Astrocyte of the cerebellum (primary cell): ENCODE results near the gene MAPKAP1.

ENCODE experiments used
- DNase-seq: peaks from one replicate; pipeline ENCODE4 v3.0.0-alpha.2; 2011; ENCODE audit warnings: low read depth
- H3K4me3 ChIP-seq: 2 replicates; pipeline ENCODE4 v1.5.1; 2011; ENCODE audit warnings: mild to moderate bottlenecking, low read depth, low read length, moderate library complexity
- in situ Hi-C: cut with HindIII; loops from 2 replicates; pipeline ENCODE4 v1.10.0; 2017; ENCODE audit warnings: low sequenced_read_pairs
- TF ChIP-seq, protein P1 (sequence below): IDR thresholded peaks from 2 replicates; pipeline ENCODE4 v1.5.1; 2012; ENCODE audit warnings: low read length, low read depth, moderate library complexity, mild to moderate bottlenecking; ENCODE audit errors: missing control alignments

Gene MAPKAP1

DNA sequence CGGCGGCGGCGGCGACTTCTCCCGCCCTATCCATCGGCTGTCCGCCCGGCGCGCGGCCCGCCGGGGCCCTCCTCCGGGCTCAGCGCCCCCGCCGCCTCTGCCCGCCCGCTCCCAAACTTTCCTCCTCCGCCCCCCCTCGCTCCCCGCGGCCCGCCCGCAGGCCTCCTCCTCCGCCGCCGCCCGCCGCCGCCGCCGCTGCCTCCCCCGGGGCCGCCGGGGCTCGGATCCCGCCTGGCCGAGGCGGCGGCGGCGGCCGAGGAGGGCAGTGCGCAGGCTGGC lies 39.7 kb upstream of the MAPKAP1 start:
- peak overlapping the region; percentile 88 for H3K4me3 ChIP-seq
- in situ Hi-C loops = no loop called here

DNA sequence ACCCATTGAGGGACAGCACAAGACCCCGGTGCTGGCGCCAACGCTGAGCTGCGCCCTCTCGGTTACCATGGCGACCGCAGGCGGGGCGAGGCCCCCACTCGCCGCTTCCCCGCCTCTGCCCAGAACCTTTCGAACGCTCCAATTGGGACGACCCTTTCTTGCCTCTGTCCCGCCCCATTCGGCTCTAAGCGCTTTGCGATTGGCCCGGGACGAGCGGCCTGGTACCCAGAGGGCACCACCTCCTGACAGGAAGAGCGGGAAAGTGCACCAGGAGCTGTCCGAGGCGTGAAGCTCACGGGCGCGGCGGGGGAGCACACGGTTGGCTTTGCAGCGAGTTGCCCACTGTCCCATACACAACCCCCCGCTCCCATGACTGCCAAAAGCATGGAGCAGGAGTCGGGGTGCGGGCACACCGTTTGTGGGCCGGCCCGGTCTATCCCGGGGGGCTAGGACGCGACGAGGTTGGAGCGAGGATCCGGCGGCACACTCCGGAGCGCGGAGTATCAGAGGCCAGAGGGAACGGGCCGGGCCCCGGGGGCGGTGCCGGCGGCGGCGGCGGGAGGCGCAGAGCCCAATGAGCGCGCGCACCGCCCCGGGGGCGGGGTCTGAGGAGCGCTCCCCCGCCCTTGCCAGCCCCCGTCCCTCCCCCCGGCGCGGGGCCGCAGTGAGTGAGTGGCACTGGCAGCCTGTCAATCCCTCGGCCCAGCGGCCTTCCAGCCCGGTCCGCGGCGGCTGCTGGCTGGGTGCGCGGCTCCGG lies 39.2 kb upstream of the MAPKAP1 start:
- peak; percentile 61 for DNase-seq
- peak overlapping the region; percentile 88 for H3K4me3 ChIP-seq
- in situ Hi-C loops = no loop called here
- TF ChIP-seq, protein P1, sequence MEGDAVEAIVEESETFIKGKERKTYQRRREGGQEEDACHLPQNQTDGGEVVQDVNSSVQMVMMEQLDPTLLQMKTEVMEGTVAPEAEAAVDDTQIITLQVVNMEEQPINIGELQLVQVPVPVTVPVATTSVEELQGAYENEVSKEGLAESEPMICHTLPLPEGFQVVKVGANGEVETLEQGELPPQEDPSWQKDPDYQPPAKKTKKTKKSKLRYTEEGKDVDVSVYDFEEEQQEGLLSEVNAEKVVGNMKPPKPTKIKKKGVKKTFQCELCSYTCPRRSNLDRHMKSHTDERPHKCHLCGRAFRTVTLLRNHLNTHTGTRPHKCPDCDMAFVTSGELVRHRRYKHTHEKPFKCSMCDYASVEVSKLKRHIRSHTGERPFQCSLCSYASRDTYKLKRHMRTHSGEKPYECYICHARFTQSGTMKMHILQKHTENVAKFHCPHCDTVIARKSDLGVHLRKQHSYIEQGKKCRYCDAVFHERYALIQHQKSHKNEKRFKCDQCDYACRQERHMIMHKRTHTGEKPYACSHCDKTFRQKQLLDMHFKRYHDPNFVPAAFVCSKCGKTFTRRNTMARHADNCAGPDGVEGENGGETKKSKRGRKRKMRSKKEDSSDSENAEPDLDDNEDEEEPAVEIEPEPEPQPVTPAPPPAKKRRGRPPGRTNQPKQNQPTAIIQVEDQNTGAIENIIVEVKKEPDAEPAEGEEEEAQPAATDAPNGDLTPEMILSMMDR = no peak

More for the DNA sequence above, 39.7 kb upstream of the MAPKAP1 start:
- DNase-seq = no peak
- TF ChIP-seq, protein P1 = no peak

DNA sequence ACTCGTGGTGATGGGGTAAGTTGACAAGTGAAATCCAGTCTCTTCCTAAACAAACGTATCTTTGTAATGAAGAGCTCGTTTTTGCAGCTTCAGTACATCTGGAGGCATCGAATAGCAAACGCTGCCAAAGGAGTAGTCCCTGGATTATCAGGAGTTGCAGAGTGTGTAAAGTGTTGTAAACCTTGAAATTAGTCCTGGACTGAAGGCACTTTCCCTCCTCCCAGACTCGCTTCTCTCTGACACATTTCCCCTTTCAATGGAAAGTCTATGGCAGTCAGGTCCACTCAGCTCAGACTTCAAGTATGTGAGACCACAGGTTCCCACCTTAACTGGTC lies 38.6 kb upstream of the MAPKAP1 start:
- in situ Hi-C loops = no loop called here
- H3K4me3 ChIP-seq = peak overlapping the region; percentile 88
- TF ChIP-seq, protein P1 = no peak
- DNase-seq = no peak

DNA sequence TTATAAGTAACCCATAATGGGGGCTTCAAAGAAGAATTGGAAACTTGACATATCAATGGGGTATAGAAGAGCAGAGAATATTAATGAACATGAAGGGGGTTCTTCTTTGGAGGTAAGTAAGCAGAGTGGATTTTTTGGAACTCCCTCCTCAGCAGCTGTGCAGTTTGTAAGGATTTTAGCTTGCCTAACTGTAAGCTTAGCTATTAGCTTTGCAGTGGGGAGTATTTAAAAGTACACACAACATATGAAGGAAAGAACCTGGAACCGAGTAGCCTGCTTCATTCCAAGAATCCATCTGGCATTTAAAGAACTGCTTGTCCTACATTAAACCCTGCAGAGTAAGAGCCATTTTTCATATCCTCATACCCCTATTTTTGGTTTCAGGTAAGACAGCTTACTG lies 38.0 kb upstream of the MAPKAP1 start:
- TF ChIP-seq, protein P1 = no peak
- no peak for DNase-seq
- in situ Hi-C loops = no loop called here
- H3K4me3 ChIP-seq = peak overlapping the region; percentile 88

DNA sequence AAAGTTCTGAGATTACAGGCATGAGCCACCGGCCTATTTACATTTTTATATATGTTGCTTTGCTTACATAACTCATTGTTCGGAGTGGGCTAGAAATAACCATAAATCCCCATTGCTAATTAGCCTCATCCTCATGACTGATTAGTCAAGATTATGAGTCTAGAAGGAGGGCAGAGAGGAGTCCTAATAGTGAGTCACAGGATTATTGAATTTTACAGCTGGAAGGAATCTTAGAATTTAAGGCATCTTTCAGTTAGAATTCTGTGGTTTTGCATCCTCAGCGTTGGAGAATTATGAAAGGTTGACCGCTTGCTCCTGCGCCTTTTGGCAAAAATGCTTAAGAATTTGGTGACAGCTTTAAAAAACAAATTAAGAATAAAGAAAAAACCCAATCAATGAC lies 37.6 kb upstream of the MAPKAP1 start:
- TF ChIP-seq, protein P1 = no peak
- in situ Hi-C loops = no loop called here
- H3K4me3 ChIP-seq = no peak overlapping the region
- peak; percentile 84 for DNase-seq

DNA sequence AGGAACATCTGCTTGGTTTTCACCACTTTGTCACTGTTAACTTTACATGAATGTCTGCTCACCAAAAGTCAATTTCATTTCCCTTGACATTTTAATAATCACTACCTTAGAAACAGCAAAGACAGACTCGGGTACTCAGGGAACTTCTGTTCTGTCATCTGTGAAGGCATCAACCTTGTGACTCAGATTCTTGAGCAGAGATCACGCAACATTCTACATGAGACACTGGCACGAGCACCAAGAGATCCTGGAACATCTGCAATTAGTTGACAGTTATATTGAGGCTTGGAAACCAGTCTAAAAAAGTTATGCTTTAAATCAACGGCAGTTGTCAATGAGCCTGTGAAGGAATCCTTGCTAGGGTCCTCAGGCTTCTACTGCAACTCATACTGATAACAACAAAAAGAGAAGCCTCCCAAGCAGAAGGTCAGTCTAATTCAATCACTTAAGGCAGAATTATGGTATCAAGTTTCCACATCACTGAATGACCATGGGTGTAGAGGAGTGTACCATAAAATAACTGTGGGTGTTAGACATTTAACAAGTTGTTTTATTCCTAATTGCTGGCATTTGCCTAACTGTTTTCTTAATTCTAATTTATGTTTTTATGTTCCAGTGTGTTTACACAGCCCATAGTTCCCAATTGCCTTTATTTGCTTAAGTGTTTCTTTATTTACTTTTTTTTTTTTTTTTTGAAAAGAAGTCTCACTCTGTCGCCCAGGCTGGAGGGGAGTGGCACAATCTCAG lies 36.8 kb upstream of the MAPKAP1 start:
- TF ChIP-seq, protein P1 = no peak
- H3K4me3 ChIP-seq = no peak overlapping the region
- DNase-seq = no peak
- in situ Hi-C loops = no loop called here
